MM.1S (cell line): ENCODE results near the gene TTF2.

Experiments used
- DNase-seq: peaks from one replicate; pipeline ENCODE4 v3.0.0-alpha.2; 2015
- H2AFZ ChIP-seq: fragments of 300-600 bp; sonication (generic); 2 replicates; pipeline ENCODE4 v1.6.0; 2016; ENCODE audit warnings: antibody characterized with exemption, low read length
- H3F3A ChIP-seq: fragments of 300-600 bp; sonication (generic); 2 replicates; pipeline ENCODE4 v1.6.1; 2016; ENCODE audit warnings: mild to moderate bottlenecking, antibody characterized with exemption, low read length, moderate library complexity, mixed read lengths; ENCODE audit not compliant: insufficient read depth
- H3K27ac ChIP-seq: fragments of 300-600 bp; sonication (generic); 2 replicates; pipeline ENCODE4 v1.5.1; 2016; ENCODE audit warnings: mild to moderate bottlenecking, low read length
- H3K27me3 ChIP-seq: fragments of 300-600 bp; sonication (generic); replicated peaks from 2 replicates; pipeline ENCODE4 v1.6.0; 2016; ENCODE audit warnings: low read length; ENCODE audit not compliant: insufficient read depth
- H3K36me3 ChIP-seq: fragments of 300-600 bp; sonication (generic); replicated peaks from 2 replicates; pipeline ENCODE4 v1.6.1; 2016; ENCODE audit warnings: mild to moderate bottlenecking, low read length, mixed read lengths; ENCODE audit not compliant: insufficient read depth
- H3K4me1 ChIP-seq: fragments of 300-600 bp; sonication (generic); 2 replicates; pipeline ENCODE4 v1.6.1; 2016; ENCODE audit warnings: low read length, mixed read lengths
- H3K4me2 ChIP-seq: fragments of 300-600 bp; sonication (generic); 2 replicates; pipeline ENCODE4 v1.6.0; 2016; ENCODE audit warnings: low read depth, low read length
- H3K4me3 ChIP-seq: fragments of 300-600 bp; sonication (generic); 2 replicates; pipeline ENCODE4 v1.5.1; 2016; ENCODE audit warnings: low read length, mixed read lengths
- H3K79me2 ChIP-seq: fragments of 300-600 bp; sonication (generic); 2 replicates; pipeline ENCODE4 v1.6.1; 2016; ENCODE audit warnings: mixed run types, low read length, mixed read lengths
- H3K9ac ChIP-seq: fragments of 300-600 bp; sonication (generic); 2 replicates; pipeline ENCODE4 v1.6.1; 2016; ENCODE audit warnings: low read length, mixed read lengths
- H3K9me2 ChIP-seq: fragments of 300-600 bp; sonication (generic); replicated peaks from 2 replicates; pipeline ENCODE4 v1.6.1; 2016; ENCODE audit warnings: mild to moderate bottlenecking, low read length, mixed read lengths; ENCODE audit not compliant: insufficient read depth
- H3K9me3 ChIP-seq: fragments of 300-600 bp; sonication (generic); replicated peaks from 2 replicates; pipeline ENCODE4 v1.6.1; 2016; ENCODE audit warnings: mild to moderate bottlenecking, low read length, mixed read lengths; ENCODE audit not compliant: insufficient read depth
- H4K20me1 ChIP-seq: fragments of 300-600 bp; sonication (generic); 2 replicates; pipeline ENCODE4 v1.6.1; 2016; ENCODE audit warnings: mild to moderate bottlenecking, low read length, moderate library complexity, mixed read lengths; ENCODE audit not compliant: insufficient read depth
- EZH2 ChIP-seq: fragments of 300-600 bp; sonication (generic); optimal IDR thresholded peaks from 2 replicates; pipeline ENCODE3; 2017; ENCODE audit warnings: low read depth, mild to moderate bottlenecking, antibody characterized with exemption, low read length, mixed read lengths
- EZH2phosphoT487 ChIP-seq: fragments of 300-600 bp; sonication (generic); IDR thresholded peaks from 2 replicates; pipeline ENCODE4 v1.6.1; 2018; ENCODE audit warnings: antibody characterized with exemption, low read length
- TF ChIP-seq, protein P1 (sequence below): fragments of 300-600 bp; sonication (generic); IDR thresholded peaks from 2 replicates; pipeline ENCODE4 v1.5.1; 2016; ENCODE audit warnings: antibody characterized with exemption, low read length, mixed read lengths

Gene TTF2

DNA sequence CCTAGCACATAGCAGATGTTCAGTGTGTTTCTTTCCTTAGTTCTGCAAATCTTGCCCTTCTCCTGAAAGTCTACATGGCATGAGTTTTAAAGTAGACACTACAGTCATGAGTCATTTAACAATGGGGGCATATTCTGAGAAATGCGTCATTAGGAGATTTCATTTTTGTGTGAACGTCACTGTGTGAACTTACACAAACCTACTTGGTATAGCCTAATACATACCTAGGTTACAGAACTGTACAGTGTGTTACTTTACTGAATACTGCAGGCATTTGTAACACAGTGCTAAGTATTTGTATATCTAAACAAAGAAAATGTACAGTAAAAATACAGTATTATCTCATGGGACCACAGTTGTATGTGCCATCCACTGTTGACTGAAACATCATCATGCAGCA, 10.0 kb downstream of the TTF2 start:
- no peak overlapping the region for H3K4me2 ChIP-seq
- no peak overlapping the region for H2AFZ ChIP-seq
- no peaks in the 10 kb centered on the region for H3K9me3 ChIP-seq
- DNase-seq = no peak
- no peaks in the 10 kb centered on the region for H3K9me2 ChIP-seq
- no peak overlapping the region for H3K27ac ChIP-seq
- TF ChIP-seq, protein P1, sequence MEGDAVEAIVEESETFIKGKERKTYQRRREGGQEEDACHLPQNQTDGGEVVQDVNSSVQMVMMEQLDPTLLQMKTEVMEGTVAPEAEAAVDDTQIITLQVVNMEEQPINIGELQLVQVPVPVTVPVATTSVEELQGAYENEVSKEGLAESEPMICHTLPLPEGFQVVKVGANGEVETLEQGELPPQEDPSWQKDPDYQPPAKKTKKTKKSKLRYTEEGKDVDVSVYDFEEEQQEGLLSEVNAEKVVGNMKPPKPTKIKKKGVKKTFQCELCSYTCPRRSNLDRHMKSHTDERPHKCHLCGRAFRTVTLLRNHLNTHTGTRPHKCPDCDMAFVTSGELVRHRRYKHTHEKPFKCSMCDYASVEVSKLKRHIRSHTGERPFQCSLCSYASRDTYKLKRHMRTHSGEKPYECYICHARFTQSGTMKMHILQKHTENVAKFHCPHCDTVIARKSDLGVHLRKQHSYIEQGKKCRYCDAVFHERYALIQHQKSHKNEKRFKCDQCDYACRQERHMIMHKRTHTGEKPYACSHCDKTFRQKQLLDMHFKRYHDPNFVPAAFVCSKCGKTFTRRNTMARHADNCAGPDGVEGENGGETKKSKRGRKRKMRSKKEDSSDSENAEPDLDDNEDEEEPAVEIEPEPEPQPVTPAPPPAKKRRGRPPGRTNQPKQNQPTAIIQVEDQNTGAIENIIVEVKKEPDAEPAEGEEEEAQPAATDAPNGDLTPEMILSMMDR = no peak
- H3K4me1 ChIP-seq = no peaks in the 10 kb centered on the region
- H3K27me3 ChIP-seq = no peaks in the 10 kb centered on the region
- H3K36me3 ChIP-seq = no peaks in the 10 kb centered on the region
- no peak overlapping the region for H3K9ac ChIP-seq
- no peaks in the 10 kb centered on the region for H4K20me1 ChIP-seq
- H3K4me3 ChIP-seq = no peak overlapping the region
- H3F3A ChIP-seq = no peaks in the 10 kb centered on the region
- peaks cover 18% of the 10 kb centered on the region for H3K79me2 ChIP-seq

DNA sequence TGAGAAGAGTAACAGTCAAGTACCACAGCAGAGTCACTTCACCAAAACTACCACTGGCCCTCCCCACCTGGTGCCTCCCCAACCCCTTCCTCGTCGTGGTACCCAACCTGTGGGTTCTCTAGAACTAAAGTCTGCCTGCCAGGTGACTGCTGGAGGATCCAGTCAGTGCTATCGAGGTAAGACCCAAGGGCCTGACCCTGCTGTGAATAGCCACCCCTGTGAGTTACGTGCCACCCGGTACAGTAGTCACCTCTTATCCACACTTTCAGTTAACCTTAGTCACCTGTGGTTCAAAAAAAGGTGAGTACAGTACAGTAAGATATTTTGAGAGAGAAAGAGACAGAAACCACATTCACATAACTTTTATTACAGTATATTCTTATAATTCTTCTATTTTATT, 16.5 kb downstream of the TTF2 start:
- H3K9me3 ChIP-seq = no peaks in the 10 kb centered on the region
- H3K9ac ChIP-seq = no peak overlapping the region
- H3K36me3 ChIP-seq = no peaks in the 10 kb centered on the region
- no peak overlapping the region for H2AFZ ChIP-seq
- H3K27ac ChIP-seq = no peak overlapping the region
- no peak overlapping the region for H3K4me3 ChIP-seq
- H4K20me1 ChIP-seq = no peaks in the 10 kb centered on the region
- no peak for DNase-seq
- no peaks in the 10 kb centered on the region for H3F3A ChIP-seq
- peaks cover 3% of the 10 kb centered on the region for H3K79me2 ChIP-seq
- no peaks in the 10 kb centered on the region for H3K27me3 ChIP-seq
- H3K4me2 ChIP-seq = no peak overlapping the region
- no peaks in the 10 kb centered on the region for H3K4me1 ChIP-seq
- TF ChIP-seq EZH2 (no peak), EZH2phosphoT487 (no peak)
- TF ChIP-seq, protein P1 = no peak
- no peaks in the 10 kb centered on the region for H3K9me2 ChIP-seq

DNA sequence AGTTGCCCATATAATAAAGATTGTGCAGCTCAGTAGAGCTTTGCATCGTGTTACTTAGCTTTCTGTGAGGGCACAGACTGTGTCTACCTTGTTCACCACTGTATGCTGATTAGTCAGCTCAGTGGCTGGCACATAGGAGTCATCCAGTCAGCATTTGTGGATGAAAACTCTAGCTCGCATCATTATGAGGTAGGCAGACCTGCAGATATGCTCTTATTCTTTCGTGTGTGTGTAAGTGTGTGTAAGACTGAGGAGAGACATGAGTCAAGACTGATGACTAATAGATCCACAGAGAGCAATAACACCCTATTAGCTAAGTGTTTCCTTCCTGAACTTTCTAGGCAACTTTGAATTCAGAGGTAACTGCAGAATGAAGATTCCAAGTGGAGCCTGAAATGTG, 17.1 kb downstream of the TTF2 start:
- no peaks in the 10 kb centered on the region for H3K9me3 ChIP-seq
- no peaks in the 10 kb centered on the region for H3K27me3 ChIP-seq
- H3K27ac ChIP-seq = no peak overlapping the region
- no peaks in the 10 kb centered on the region for H4K20me1 ChIP-seq
- H3K9ac ChIP-seq = no peak overlapping the region
- no peaks in the 10 kb centered on the region for H3K4me1 ChIP-seq
- no peak for TF ChIP-seq EZH2phosphoT487
- TF ChIP-seq EZH2 = no peak
- TF ChIP-seq, protein P1 = no peak
- H3F3A ChIP-seq = no peaks in the 10 kb centered on the region
- H3K4me3 ChIP-seq = no peak overlapping the region
- no peaks in the 10 kb centered on the region for H3K9me2 ChIP-seq
- no peaks in the 10 kb centered on the region for H3K79me2 ChIP-seq
- no peak overlapping the region for H2AFZ ChIP-seq
- no peaks in the 10 kb centered on the region for H3K36me3 ChIP-seq
- H3K4me2 ChIP-seq = no peak overlapping the region
- no peak for DNase-seq

DNA sequence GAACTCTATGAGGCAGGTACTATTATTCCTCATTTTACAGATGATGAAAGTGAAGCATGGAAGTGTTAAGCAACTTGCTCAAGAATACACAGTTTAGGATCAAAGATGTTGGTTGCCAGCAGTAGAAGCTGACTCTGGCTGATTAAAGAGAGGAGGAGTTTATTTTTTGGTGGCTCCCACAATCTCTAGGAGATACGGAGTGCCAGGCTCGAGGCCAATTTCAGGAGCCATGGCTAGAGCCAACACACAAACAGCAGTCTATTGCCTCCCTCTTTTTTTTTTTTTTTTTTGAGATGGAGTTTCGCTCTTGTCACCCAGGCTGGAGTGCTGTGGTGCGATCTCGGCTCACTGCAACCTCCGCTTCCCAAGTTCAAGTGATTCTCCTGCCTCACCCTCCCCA, 19.6 kb downstream of the TTF2 start:
- H3K27ac ChIP-seq = no peak overlapping the region
- no peaks in the 10 kb centered on the region for H3K4me1 ChIP-seq
- H3K79me2 ChIP-seq = no peaks in the 10 kb centered on the region
- DNase-seq = no peak
- no peaks in the 10 kb centered on the region for H3K27me3 ChIP-seq
- TF ChIP-seq EZH2 = no peak
- TF ChIP-seq, protein P1 = no peak
- TF ChIP-seq EZH2phosphoT487 = no peak
- no peaks in the 10 kb centered on the region for H3K9me3 ChIP-seq
- no peaks in the 10 kb centered on the region for H3F3A ChIP-seq
- no peaks in the 10 kb centered on the region for H4K20me1 ChIP-seq
- no peaks in the 10 kb centered on the region for H3K9me2 ChIP-seq
- no peak overlapping the region for H3K4me3 ChIP-seq
- H3K4me2 ChIP-seq = no peak overlapping the region
- no peak overlapping the region for H3K9ac ChIP-seq
- no peak overlapping the region for H2AFZ ChIP-seq
- H3K36me3 ChIP-seq = no peaks in the 10 kb centered on the region
